ENCODE measurements around the gene CHTOP.

CHTOP gene

GRCh38 chr1:153643816-153644215 lies 9.9 kb downstream of the CHTOP start:
- no peak overlapping the region for H3K4me3 ChIP-seq (ENCODE audit: low read depth, low read length)
- no peak for TF ChIP-seq CTCF (IDR thresholded peaks at IDR 0.05; ENCODE audit: low read depth, low read length)

- H3K4me3 ChIP-seq (ENCODE audit: low read depth, low read length), result no peak overlapping the region
- TF ChIP-seq CTCF (IDR thresholded peaks at IDR 0.05; ENCODE audit: low read depth, low read length), result no peak
These were observed 12.9 kb downstream of the CHTOP start for GRCh38 chr1:153646672-153647345.

DNA sequence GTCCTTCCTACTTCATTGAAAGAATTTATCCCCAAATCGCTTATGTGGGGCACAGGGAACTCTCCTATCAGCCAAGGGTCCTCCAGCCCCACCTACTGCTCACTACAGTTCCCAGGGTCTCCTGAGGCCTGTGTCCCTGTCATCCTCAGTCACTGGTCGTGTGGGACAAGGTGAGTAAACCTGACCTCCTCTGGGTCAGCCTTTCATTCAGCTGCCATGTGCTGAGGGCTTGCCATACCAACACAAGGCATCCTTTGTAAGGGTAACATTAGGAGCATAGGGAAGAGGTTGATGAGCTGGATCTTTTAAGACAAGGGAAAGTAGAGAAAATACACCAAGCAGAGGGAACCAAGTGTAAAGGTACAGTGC lies 13.5 kb downstream of the CHTOP start:
- no peak for TF ChIP-seq CTCF (IDR thresholded peaks at IDR 0.05; ENCODE audit: low read depth, low read length)

DNA sequence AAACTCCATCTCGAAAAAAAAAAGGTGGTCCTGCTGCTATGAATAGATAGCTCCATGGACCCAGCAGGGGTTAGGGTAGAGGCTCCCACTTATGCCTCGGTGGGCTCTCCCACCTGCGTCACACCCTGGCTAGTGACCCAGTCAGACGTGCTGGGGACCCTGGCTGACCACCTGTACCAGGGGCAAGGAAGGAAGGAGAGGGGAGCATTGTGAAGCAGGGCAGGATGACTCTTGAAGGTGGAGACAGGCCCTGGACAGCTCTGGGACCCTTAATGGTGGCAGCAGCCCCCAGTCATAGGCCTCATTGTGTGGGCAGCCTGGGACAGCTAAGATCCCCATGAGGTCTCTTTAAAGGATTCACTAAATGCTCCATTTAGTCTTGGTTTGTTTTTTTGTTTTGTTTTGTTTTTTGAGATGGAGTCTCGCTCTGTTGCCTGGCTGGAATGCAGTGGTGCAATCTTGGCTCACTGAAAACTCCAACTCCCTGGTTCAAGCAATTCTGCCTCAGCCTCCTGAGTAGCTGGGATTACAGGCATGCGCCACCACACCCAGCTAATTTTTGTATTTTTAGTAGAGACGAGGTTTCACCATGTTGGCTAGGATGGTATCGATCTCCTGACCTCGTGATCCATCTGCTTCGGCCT lies 14.3 kb downstream of the CHTOP start:
- no peak for TF ChIP-seq CTCF (IDR thresholded peaks at IDR 0.05; ENCODE audit: low read depth, low read length)
- H3K4me3 ChIP-seq (ENCODE audit: low read depth, low read length), result no peak overlapping the region

More for the DNA sequence above, 13.5 kb downstream of the CHTOP start:
- no peak overlapping the region for H3K4me3 ChIP-seq (ENCODE audit: low read depth, low read length)

GRCh38 chr1:153649137-153649862 lies 15.4 kb downstream of the CHTOP start:
- H3K4me3 ChIP-seq (ENCODE audit: low read depth, low read length), result no peak overlapping the region
- TF ChIP-seq CTCF (IDR thresholded peaks at IDR 0.05; ENCODE audit: low read depth, low read length), result no peak

- TF ChIP-seq CTCF (IDR thresholded peaks at IDR 0.05; ENCODE audit: low read depth, low read length), result no peak
- H3K4me3 ChIP-seq (ENCODE audit: low read depth, low read length), result no peak overlapping the region
These were observed 16.0 kb downstream of the CHTOP start for GRCh38 chr1:153649863-153650235.

DNA sequence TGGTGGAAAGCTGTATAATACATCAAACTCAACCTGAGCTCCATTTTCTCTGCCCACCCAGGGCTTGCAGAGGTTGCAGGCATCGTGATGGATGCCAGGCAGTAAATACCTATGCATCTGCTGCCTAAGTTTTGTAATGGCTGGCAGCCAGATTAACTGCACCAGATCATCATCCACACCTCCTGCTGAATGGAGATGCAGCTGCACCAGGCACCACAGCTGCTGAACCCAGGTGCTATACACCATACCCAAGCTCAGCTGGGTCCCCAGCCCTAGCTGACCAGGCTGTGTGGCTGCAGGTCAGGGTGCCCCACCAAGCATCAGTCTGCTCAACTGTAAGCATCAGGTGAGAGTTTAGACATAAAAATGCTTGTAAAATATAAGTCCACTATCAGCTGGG lies 17.9 kb downstream of the CHTOP start:
- no peak for TF ChIP-seq CTCF (IDR thresholded peaks at IDR 0.05; ENCODE audit: low read depth, low read length)
- no peak overlapping the region for H3K4me3 ChIP-seq (ENCODE audit: low read depth, low read length)
